Colonic mucosa (tissue), 4 donors: Measurements from ENCODE around the gene SVOP. TPM values are rescaled to one million over a fixed set of nuclear protein-coding genes. Genes with fewer than 3 reads are reported as not detected.
A peak's percentile ranks its signal among the peaks of the same experiment; 100 is the strongest.

Source experiments
- DNase-seq: peaks from one replicate; pipeline ENCODE4 v3.0.0-alpha.2; 2020
- H3K27ac ChIP-seq: fragments of 200-600 bp; one replicate; pipeline ENCODE4 v1.8.0; 2021
- H3K27me3 ChIP-seq: fragments of 200-600 bp; one replicate; pipeline ENCODE4 v1.8.0; 2021
- H3K36me3 ChIP-seq: fragments of 200-600 bp; one replicate; pipeline ENCODE4 v1.8.0; 2021
- H3K4me1 ChIP-seq: fragments of 200-600 bp; one replicate; pipeline ENCODE4 v1.8.0; 2021; ENCODE audit warnings: mild to moderate bottlenecking
- H3K4me3 ChIP-seq: fragments of 200-600 bp; one replicate; pipeline ENCODE4 v1.8.0; 2021
- H3K9ac ChIP-seq, 2 donors: one replicate each; pipeline ENCODE4 v1.7.0; 2013; ENCODE audit warnings: control low read depth in 2 of 2, low read depth in 2 of 2, low read length in 2 of 2
- H3K9me3 ChIP-seq: fragments of 200-600 bp; one replicate; pipeline ENCODE4 v1.8.0; 2021
- intact Hi-C: fragments of 100-400 bp; cut with DNase I; formaldehyde crosslinking; loops from one replicate; pipeline ENCODE4 v1.14.1; 2022
- total RNA-seq, 2 donors: library from RNA; stranded (reverse); fragmentation: NEBNext Ultra II Directional in 1 of 2; extraction: Animal tissue kit (Norgen Biotek cat#: 25700) in 1 of 2; gene quantifications; one replicate each; pipeline ENCODE4 v1.2.1, GENCODE V29; 2021
- TF ChIP-seq, protein P1 (sequence below): fragments of 200-600 bp; IDR thresholded peaks from one replicate; pipeline ENCODE4 v1.8.0; 2022; ENCODE audit warnings: antibody characterized with exemption, mild to moderate bottlenecking
- donor health status: healthy.
- donor health status: DM: no; HTN: no; CAD: no.
- donor health status: DM: no; HTN: no; CAD: no.

Gene SVOP, protein sequence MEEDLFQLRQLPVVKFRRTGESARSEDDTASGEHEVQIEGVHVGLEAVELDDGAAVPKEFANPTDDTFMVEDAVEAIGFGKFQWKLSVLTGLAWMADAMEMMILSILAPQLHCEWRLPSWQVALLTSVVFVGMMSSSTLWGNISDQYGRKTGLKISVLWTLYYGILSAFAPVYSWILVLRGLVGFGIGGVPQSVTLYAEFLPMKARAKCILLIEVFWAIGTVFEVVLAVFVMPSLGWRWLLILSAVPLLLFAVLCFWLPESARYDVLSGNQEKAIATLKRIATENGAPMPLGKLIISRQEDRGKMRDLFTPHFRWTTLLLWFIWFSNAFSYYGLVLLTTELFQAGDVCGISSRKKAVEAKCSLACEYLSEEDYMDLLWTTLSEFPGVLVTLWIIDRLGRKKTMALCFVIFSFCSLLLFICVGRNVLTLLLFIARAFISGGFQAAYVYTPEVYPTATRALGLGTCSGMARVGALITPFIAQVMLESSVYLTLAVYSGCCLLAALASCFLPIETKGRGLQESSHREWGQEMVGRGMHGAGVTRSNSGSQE
- under 1 TPM; 0.15 to 0.50 TPM for total RNA-seq

DNA sequence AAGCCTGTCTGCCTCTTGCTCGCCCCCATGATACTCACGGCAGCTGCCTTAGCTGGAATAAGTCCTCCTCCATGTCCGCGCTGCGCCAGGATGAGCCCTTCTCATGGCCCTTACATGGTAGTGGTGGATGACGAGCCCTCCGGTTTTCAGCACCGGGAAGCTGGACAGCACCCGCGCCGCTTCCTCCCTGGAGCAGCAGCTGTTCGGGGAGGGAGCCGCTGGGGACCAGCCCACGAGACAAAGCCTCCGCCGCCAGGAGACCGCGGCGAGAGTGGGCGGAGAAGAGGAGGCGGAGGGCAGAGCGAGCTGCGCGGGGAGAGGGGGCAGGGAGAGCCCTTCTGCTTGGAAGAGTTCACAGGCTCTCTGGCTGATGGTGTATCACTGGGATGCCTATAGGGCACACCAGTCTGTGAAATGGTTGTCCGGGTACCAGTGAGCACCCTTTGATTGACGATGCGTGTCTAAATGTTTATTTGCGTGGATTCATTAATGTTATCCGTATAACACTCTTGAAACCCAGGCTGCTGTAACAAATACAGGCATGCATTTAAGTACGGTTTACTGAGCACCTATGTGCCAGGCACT is at the start of gene SVOP:
Gene SVOP, minus strand, starts transcription at position 273 of the 585 bp plus-strand sequence. Its CDS starts 200 bp downstream, at position 73.
- intact Hi-C loops = no loop called here
- Histone ChIP-seq H3K4me1 (no peaks in the 10 kb centered on the region), H3K4me3 (no peak within 1 kb of the TSS)

DNA sequence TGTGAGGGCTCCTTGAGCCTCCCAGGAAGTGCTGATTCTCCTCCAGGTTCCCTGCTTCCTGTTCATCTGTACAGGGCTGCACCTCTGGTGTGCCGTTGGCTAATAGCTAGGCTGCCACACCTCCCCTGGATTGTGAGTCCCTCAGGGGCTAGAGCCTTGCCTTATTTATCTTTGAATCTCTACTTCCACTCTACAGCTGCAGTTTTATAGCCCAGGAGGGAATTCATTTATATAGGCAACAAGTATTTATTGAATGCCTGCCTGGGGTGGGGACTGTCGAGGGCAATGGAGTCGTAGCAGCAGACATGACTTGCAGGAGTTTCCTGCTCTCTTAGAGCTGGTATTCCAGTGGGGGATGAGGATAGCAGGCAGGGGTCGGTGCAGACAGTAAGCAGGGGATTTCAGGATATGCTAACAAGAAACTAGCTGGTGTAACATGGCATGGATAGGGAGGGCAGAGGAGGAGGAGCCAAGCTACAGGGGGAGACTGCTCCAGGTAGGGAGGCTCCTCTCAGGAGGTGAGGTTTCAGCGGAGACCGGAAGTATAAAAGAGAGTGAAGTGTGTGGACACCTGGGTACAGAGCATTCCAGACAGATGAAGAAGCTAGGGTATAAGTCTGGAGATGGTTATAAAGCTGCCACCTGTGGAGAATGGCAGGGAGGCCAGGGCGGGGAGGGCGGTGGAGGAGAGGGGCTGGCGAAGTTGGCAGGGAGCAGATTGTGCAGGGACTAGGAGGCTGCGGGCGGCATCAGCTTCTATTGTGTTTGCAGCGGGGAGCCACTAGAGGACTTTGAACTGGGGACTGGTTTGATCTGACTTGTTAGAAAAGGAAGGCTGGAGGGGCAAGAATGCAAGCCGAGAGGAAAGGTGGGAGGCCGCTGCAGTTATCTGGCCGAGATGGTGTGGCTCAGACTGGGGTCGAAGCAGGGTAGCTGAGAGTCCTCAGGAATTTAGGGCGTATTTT is 48.7 kb upstream of the SVOP start:
- Histone ChIP-seq H3K9me3 (no peaks in the 10 kb centered on the region), H3K36me3 (no peaks in the 10 kb centered on the region), H3K4me3 (peak overlapping the region; percentile 20), H3K4me1 (peaks cover 9% of the 10 kb centered on the region), H3K27ac (peak overlapping the region; percentile 88), H3K27me3 (no peaks in the 10 kb centered on the region), H3K9ac (peak overlapping the region; percentile 39 to 69)
- intact Hi-C loops = no loop called here
- TF ChIP-seq, protein P1, sequence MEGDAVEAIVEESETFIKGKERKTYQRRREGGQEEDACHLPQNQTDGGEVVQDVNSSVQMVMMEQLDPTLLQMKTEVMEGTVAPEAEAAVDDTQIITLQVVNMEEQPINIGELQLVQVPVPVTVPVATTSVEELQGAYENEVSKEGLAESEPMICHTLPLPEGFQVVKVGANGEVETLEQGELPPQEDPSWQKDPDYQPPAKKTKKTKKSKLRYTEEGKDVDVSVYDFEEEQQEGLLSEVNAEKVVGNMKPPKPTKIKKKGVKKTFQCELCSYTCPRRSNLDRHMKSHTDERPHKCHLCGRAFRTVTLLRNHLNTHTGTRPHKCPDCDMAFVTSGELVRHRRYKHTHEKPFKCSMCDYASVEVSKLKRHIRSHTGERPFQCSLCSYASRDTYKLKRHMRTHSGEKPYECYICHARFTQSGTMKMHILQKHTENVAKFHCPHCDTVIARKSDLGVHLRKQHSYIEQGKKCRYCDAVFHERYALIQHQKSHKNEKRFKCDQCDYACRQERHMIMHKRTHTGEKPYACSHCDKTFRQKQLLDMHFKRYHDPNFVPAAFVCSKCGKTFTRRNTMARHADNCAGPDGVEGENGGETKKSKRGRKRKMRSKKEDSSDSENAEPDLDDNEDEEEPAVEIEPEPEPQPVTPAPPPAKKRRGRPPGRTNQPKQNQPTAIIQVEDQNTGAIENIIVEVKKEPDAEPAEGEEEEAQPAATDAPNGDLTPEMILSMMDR = no peak
- DNase-seq = peak; percentile 80

More for the DNA sequence above, at the start of gene SVOP:
- Histone ChIP-seq H3K27me3 (no peaks in the 10 kb centered on the region), H3K9me3 (no peaks in the 10 kb centered on the region), H3K36me3 (no peaks in the 10 kb centered on the region), H3K27ac (no peak within 1 kb of the TSS), H3K9ac (no peak within 1 kb of the TSS)
- TF ChIP-seq, protein P1 = no peak
- peak; percentile 70 for DNase-seq

DNA sequence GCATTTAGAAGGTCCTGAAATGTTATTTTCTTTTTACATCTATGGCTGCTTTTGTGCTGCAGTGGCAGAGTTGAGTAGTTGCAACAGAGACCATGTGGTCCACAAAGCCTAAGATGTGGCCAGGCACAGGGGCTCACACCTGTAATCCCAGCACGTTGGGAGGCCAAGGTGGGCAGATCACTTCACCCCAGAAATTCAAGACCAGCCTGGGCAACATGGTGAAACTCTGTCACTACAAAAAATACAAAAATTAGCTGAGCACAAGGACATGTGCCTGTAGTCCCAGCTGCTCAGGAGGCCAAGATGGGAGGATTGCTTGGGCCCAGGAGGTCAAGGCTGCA is 45.0 kb upstream of the SVOP start:
- Histone ChIP-seq H3K27ac (peak overlapping the region; percentile 24), H3K27me3 (no peaks in the 10 kb centered on the region), H3K9ac (peak overlapping the region in 1 of 2 donors; percentile 9), H3K4me1 (peaks cover 9% of the 10 kb centered on the region), H3K9me3 (no peaks in the 10 kb centered on the region), H3K36me3 (no peaks in the 10 kb centered on the region), H3K4me3 (no peak overlapping the region)
- intact Hi-C loops = no loop called here
- TF ChIP-seq, protein P1 = no peak
- peak; percentile 17 for DNase-seq

DNA sequence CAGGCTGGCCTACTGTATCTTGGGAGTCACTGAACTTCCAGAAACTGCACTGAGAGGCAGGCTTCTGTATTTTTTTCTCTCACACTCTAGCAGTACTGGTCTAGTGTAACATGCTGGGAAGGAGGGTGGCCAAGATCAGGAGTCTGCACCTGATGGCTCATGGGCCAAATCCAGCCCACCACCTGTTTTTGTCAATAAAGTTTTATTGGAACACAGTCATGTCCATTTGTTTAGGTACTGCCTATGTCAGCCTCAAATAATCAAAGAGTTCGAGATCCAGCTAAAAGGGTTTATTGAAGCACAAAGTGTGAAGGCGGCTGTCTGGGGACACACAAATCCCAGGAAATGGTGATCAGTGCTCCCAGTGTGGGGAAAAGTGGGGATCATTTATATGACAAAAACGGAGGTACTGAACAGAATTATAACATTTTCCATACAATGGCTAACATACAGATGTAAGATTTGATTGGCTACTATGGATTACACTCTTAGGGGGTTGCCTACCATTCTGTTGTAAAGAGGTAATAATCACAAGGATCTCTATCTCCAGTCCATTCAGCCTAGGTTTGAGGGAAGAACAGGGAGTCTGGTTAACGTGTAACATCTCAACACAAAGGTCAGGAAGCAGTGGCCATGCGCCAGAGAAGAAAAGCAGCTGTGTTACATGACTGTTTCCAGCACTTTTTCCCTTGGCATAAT is 44.4 kb upstream of the SVOP start:
- TF ChIP-seq, protein P1 = no peak
- peak overlapping the region in 1 of 2 donors; percentile 9 for H3K9ac ChIP-seq
- no peaks in the 10 kb centered on the region for H3K27me3 ChIP-seq
- peaks cover 9% of the 10 kb centered on the region for H3K4me1 ChIP-seq
- DNase-seq = peak; percentile 81
- H3K36me3 ChIP-seq = no peaks in the 10 kb centered on the region
- no peaks in the 10 kb centered on the region for H3K9me3 ChIP-seq
- no peak overlapping the region for H3K4me3 ChIP-seq
- peak overlapping the region; percentile 24 for H3K27ac ChIP-seq
- intact Hi-C loops = no loop called here
